Keratinocyte (primary cell): ENCODE measurements around the gene CDC42BPG. TPM values are rescaled to one million over a fixed set of nuclear protein-coding genes. Genes with fewer than 3 reads are reported as not detected.
A peak's percentile ranks its signal among the peaks of the same experiment; 100 is the strongest.

Experiments used
- DNase-seq: peaks from one replicate; pipeline ENCODE4 v3.0.0-alpha.2; 2011; ENCODE audit warnings: low read depth, missing footprints, low spot score
- FAIRE-seq: peaks from 2 replicates; lab custom pipeline; 2011; peaks lifted over from hg19 to GRCh38; lab: Jason Lieb, UNC
- H2AFZ ChIP-seq: 2 replicates; pipeline ENCODE4 v1.6.0; 2012; ENCODE audit warnings: low read length, control low read depth, inconsistent platforms; ENCODE audit not compliant: control insufficient read depth
- H3K27ac ChIP-seq: 2 replicates; pipeline ENCODE4 v1.5.1; 2011; ENCODE audit warnings: low read length; ENCODE audit not compliant: control insufficient read depth, insufficient read depth
- H3K27me3 ChIP-seq: 3 replicates; pipeline ENCODE4 v1.6.0; 2011; ENCODE audit warnings: low read length; ENCODE audit not compliant: control insufficient read depth, insufficient read depth; ENCODE audit errors: extremely low read depth
- H3K36me3 ChIP-seq, 2 experiments: 2 replicates in 1 of 2; 3 replicates in 1 of 2; pipeline ENCODE4 v1.5.1; 2011; ENCODE audit warnings: low read length in 2 of 2, mild to moderate bottlenecking in 1 of 2; ENCODE audit not compliant: control insufficient read depth in 2 of 2, insufficient read depth in 2 of 2; ENCODE audit errors: extremely low read depth in 1 of 2
- H3K4me1 ChIP-seq: 3 replicates; pipeline ENCODE4 v1.5.1; 2011; ENCODE audit warnings: low read length; ENCODE audit not compliant: control insufficient read depth, insufficient read depth; ENCODE audit errors: extremely low read depth
- H3K4me2 ChIP-seq: 3 replicates; pipeline ENCODE4 v1.6.0; 2011; ENCODE audit warnings: low read depth, low read length; ENCODE audit not compliant: control insufficient read depth, insufficient read depth; ENCODE audit errors: extremely low read depth
- H3K4me3 ChIP-seq, 3 experiments: fragments of 200-600 bp in 1 of 3; sonication (generic) in 1 of 3; 2 replicates in 2 of 3; 3 replicates in 1 of 3; pipeline ENCODE4 v1.5.1; 2011 to 2016; ENCODE audit warnings: low read length in 3 of 3, mild to moderate bottlenecking in 3 of 3, control low read depth in 2 of 3, inconsistent platforms in 1 of 3, low read depth in 1 of 3, mixed read lengths in 1 of 3, mixed run types in 1 of 3, moderate library complexity in 1 of 3; ENCODE audit not compliant: control insufficient read depth in 2 of 3, insufficient read depth in 2 of 3; ENCODE audit errors: extremely low read depth in 1 of 3
- H3K79me2 ChIP-seq: 2 replicates; pipeline ENCODE4 v1.6.0; 2012; ENCODE audit warnings: low read length; ENCODE audit not compliant: control insufficient read depth, insufficient read depth
- H3K9ac ChIP-seq: 3 replicates; pipeline ENCODE4 v1.6.0; 2011; ENCODE audit warnings: low read length; ENCODE audit not compliant: control insufficient read depth, insufficient read depth; ENCODE audit errors: extremely low read depth
- H3K9me1 ChIP-seq: 3 replicates; pipeline ENCODE4 v1.6.0; 2011; ENCODE audit warnings: low read length; ENCODE audit not compliant: control insufficient read depth, insufficient read depth; ENCODE audit errors: extremely low read depth
- H3K9me3 ChIP-seq: 2 replicates; pipeline ENCODE4 v1.5.1; 2012; ENCODE audit warnings: low read depth, low read length; ENCODE audit not compliant: control insufficient read depth
- H4K20me1 ChIP-seq: 3 replicates; pipeline ENCODE4 v1.6.0; 2011; ENCODE audit warnings: low read length; ENCODE audit not compliant: control insufficient read depth, insufficient read depth; ENCODE audit errors: extremely low read depth
- CTCF ChIP-seq, 3 experiments: IDR thresholded peaks in 1 of 3; conservative IDR thresholded peaks in 1 of 3; optimal IDR thresholded peaks in 1 of 3; 2 replicates in 2 of 3; 3 replicates in 1 of 3; pipeline versions ENCODE3 to v1.5.1; 2011; ENCODE audit warnings: low read length in 3 of 3, mild to moderate bottlenecking in 3 of 3, moderate library complexity in 2 of 3, control low read depth in 1 of 3, inconsistent platforms in 1 of 3; ENCODE audit not compliant: insufficient read depth in 2 of 3; ENCODE audit errors: extremely low read depth in 1 of 3
- EZH2 ChIP-seq: IDR thresholded peaks from one replicate; pipeline ENCODE4 v1.6.1; 2012; ENCODE audit warnings: inconsistent platforms, mild to moderate bottlenecking, low read length, moderate library complexity
- dilution Hi-C: fragments of 300-500 bp; cut with MboI; formaldehyde crosslinking; loops from one replicate; pipeline ENCODE4 v1.7.0; 2020; ENCODE audit warnings: low sequenced_read_pairs; ENCODE audit not compliant: extremely low pct_ligation_motif_present
- polyA plus RNA-seq, 5 experiments: library from polyadenylated mRNA; depleted of rRNA in 3 of 5; stranded (reverse) in 3 of 5; stranded (forward) in 1 of 5; unstranded in 1 of 5; fragments of >200 nt; gene quantifications; 1 replicate in 1 of 5; 2 replicates in 3 of 5; 3 replicates in 1 of 5; pipeline versions ENCODE4 v1.2.1 to v1.2.3, GENCODE V29; 2011 to 2012; ENCODE audit warnings: missing spikeins in 2 of 5, low read depth in 1 of 5, low replicate concordance in 1 of 5

Gene CDC42BPG
- polyA plus RNA-seq, 1 donor (not counting 4 experiments of a cell fraction or from before 2014, with no cell fraction given) = 2.5 TPM

GRCh38 chr11:64845129-64845775 is 799 bp upstream of the CDC42BPG start:
- TF ChIP-seq CTCF (optimal IDR thresholded peaks at IDR 0.05 in 1 of 3, IDR thresholded peaks at IDR 0.05 in 1 of 3, conservative IDR thresholded peaks at IDR 0.05 in 1 of 3; ENCODE audit: extremely low read depth in 1 of 3, insufficient read depth in 2 of 3, low read length in 3 of 3) (no peak), EZH2 (no peak)
- H3K27me3 ChIP-seq = no peaks in the 10 kb centered on the region
- H3K4me2 ChIP-seq = peak overlapping the region; percentile 76
- H2AFZ ChIP-seq = peak overlapping the region; percentile 54
- no peaks in the 10 kb centered on the region for H3K9me3 ChIP-seq
- peak overlapping the region; percentile 68 for H3K27ac ChIP-seq
- H3K79me2 ChIP-seq = peaks cover 13% of the 10 kb centered on the region
- H3K9ac ChIP-seq = peak overlapping the region; percentile 71
- H3K4me3 ChIP-seq = peak overlapping the region; percentile 31 to 85 (median 58)
- no peaks in the 10 kb centered on the region for H4K20me1 ChIP-seq
- FAIRE-seq (no peak), DNase-seq (no peak)
- H3K9me1 ChIP-seq = no peaks in the 10 kb centered on the region
- dilution Hi-C loops = no loop called here
- H3K36me3 ChIP-seq = peaks cover 0 to 4% of the 10 kb centered on the region in 2 experiments
- peaks cover 53% of the 10 kb centered on the region for H3K4me1 ChIP-seq

DNA sequence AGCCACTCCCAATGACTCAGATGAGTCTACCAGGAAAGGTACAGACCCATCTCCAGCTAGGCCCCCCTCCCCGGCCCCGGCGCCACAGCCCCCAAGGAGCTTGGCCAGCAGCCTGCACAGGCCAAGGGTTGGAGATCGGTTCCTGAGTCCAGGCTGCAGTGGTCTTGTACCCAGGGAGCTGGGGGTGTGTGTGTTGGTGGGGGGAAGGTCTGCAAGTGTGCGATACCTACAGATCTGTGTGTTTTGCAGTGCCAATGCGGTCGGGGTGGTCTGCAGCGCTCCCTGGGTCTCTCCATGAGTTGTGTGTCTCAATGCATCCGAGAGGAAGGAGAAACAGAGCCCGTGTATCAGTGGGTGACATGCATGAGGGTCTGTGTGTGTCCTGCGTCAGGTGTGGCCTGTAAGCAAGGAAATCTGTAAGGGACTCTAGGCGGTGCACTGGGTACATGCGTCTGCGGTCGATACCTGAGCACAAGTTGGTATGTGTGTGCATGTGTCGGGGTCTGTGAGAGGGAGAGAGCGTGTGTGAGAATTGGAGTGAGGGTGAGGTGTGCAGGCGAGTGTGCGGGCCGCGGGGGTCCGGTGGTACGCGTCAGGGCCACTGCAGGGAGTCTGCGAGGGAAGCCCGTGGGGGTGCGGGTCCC is 645 bp downstream of the CDC42BPG start:
- peak overlapping the region; percentile 99 for H3K4me2 ChIP-seq
- DNase-seq = no peak
- H3K4me1 ChIP-seq = peaks cover 44% of the 10 kb centered on the region
- H3K36me3 ChIP-seq = peaks cover 8 to 15% of the 10 kb centered on the region in 2 experiments
- H3K79me2 ChIP-seq = peaks cover 13% of the 10 kb centered on the region
- peak overlapping the region; percentile 58 to 85 (median 84) for H3K4me3 ChIP-seq
- H2AFZ ChIP-seq = peak overlapping the region; percentile 51
- peak overlapping the region; percentile 93 for H3K27ac ChIP-seq
- peak overlapping the region; percentile 82 for H3K9ac ChIP-seq
- no peak for FAIRE-seq
- H3K27me3 ChIP-seq = no peaks in the 10 kb centered on the region
- no peaks in the 10 kb centered on the region for H3K9me1 ChIP-seq
- dilution Hi-C loops = no loop called here
- no peaks in the 10 kb centered on the region for H4K20me1 ChIP-seq
- H3K9me3 ChIP-seq = no peaks in the 10 kb centered on the region
- TF ChIP-seq EZH2 = no peak
- no peak for TF ChIP-seq CTCF (optimal IDR thresholded peaks at IDR 0.05 in 1 of 3, IDR thresholded peaks at IDR 0.05 in 1 of 3, conservative IDR thresholded peaks at IDR 0.05 in 1 of 3; ENCODE audit: extremely low read depth in 1 of 3, insufficient read depth in 2 of 3, low read length in 3 of 3)
